ENCODE results near the gene DNAJC5G.

DNAJC5G gene

GRCh38 chr2:27275211-27276150 is at the start of gene DNAJC5G:
Gene DNAJC5G, plus strand, starts transcription at chr2:27275433. Its CDS starts 1,296 bp downstream, at chr2:27276729.
- DNase-seq, result no peak
- intact Hi-C loops (cut with DNase I), result no loop called here

GRCh38 chr2:27225526-27225925 is 49.7 kb upstream of the DNAJC5G start:
- intact Hi-C loops (cut with DNase I), result no loop called here
- DNase-seq, result no peak

GRCh38 chr2:27227501-27227900 is 47.7 kb upstream of the DNAJC5G start:
- DNase-seq, result no peak
- intact Hi-C loops (cut with DNase I), result no loop called here

GRCh38 chr2:27231921-27232320 is 43.3 kb upstream of the DNAJC5G start:
- DNase-seq, result no peak
- intact Hi-C loops (cut with DNase I), result no loop called here

- intact Hi-C loops (cut with DNase I), result no loop called here
- no peak for DNase-seq
Measured at GRCh38 chr2:27233341-27233740, 41.9 kb upstream of the DNAJC5G start.

- intact Hi-C loops (cut with DNase I), result no loop called here
- DNase-seq, result no peak
Measured at GRCh38 chr2:27236136-27236535, 39.1 kb upstream of the DNAJC5G start.

- DNase-seq, result no peak
- intact Hi-C loops (cut with DNase I), result no loop called here
Measured at GRCh38 chr2:27236626-27237025, 38.6 kb upstream of the DNAJC5G start.

GRCh38 chr2:27237341-27237945 is 37.8 kb upstream of the DNAJC5G start:
- intact Hi-C loops (cut with DNase I), result no loop called here
- no peak for DNase-seq

GRCh38 chr2:27238976-27239375 is 36.3 kb upstream of the DNAJC5G start:
- intact Hi-C loops (cut with DNase I), result no loop called here
- DNase-seq, result no peak

GRCh38 chr2:27240406-27240805 is 34.8 kb upstream of the DNAJC5G start:
- intact Hi-C loops (cut with DNase I), result no loop called here

GRCh38 chr2:27241761-27242613 is 33.2 kb upstream of the DNAJC5G start:
- DNase-seq, result no peak
- intact Hi-C loops (cut with DNase I), result no loop called here

More at GRCh38 chr2:27240406-27240805, 34.8 kb upstream of the DNAJC5G start:
- no peak for DNase-seq

- intact Hi-C loops (cut with DNase I), result no loop called here
- DNase-seq, result no peak
Measured at GRCh38 chr2:27242614-27242951, 32.6 kb upstream of the DNAJC5G start.

GRCh38 chr2:27243391-27244130 is 31.7 kb upstream of the DNAJC5G start:
- intact Hi-C loops (cut with DNase I), result no loop called here
- DNase-seq, result no peak

GRCh38 chr2:27245116-27245515 is 30.1 kb upstream of the DNAJC5G start:
- DNase-seq, result no peak
- intact Hi-C loops (cut with DNase I), result no loop called here

- DNase-seq, result no peak
- intact Hi-C loops (cut with DNase I), result no loop called here
Measured at GRCh38 chr2:27245626-27246025, 29.6 kb upstream of the DNAJC5G start.

- DNase-seq, result no peak
- intact Hi-C loops (cut with DNase I), result no loop called here
Measured at GRCh38 chr2:27247893-27248292, 27.3 kb upstream of the DNAJC5G start.

- DNase-seq, result no peak
- intact Hi-C loops (cut with DNase I), result no loop called here
Measured at GRCh38 chr2:27249159-27249890, 25.9 kb upstream of the DNAJC5G start.

GRCh38 chr2:27249891-27250651 is 25.2 kb upstream of the DNAJC5G start:
- DNase-seq, result peak in 34 of 42 donors; percentile 8 to 70 (median 36)
- intact Hi-C loops (cut with DNase I), result no loop called here
